H1 (cell line): ENCODE measurements around the gene GNG12. TPM values are rescaled to one million over a fixed set of nuclear protein-coding genes. Genes with fewer than 3 reads are reported as not detected.

Experiments used
- EZH2 ChIP-seq: fragments of 200-600 bp; sonication (generic); IDR thresholded peaks from 2 replicates; pipeline ENCODE4 v1.7.1; 2012; ENCODE audit warnings: low read depth, mild to moderate bottlenecking, moderate library complexity, low read length, inconsistent platforms; ENCODE audit not compliant: severe bottlenecking
- HDAC6 ChIP-seq: IDR thresholded peaks from one replicate; pipeline ENCODE4 v1.7.1; 2012; ENCODE audit warnings: low read depth, mild to moderate bottlenecking, inconsistent platforms, low read length, moderate library complexity
- SP2 ChIP-seq: IDR thresholded peaks from 2 replicates; pipeline ENCODE4 v1.6.1; 2012; ENCODE audit warnings: mild to moderate bottlenecking, low read length, inconsistent platforms
- TEAD4 ChIP-seq: IDR thresholded peaks from 2 replicates; pipeline ENCODE4 v1.6.1; 2012; ENCODE audit warnings: low read depth, low read length, inconsistent platforms, mixed read lengths
- ZNF274 ChIP-seq: IDR thresholded peaks from 2 replicates; pipeline ENCODE4 v1.7.0; 2012; ENCODE audit warnings: low read length, borderline replicate concordance; ENCODE audit errors: extremely low read depth
- polyA plus RNA-seq, 7 experiments: library from polyadenylated mRNA; depleted of rRNA in 3 of 7; stranded (reverse) in 5 of 7; unstranded in 2 of 7; fragments of >200 nt in 5 of 7; fragments of 200-250 nt in 2 of 7; gene quantifications; 1 replicate in 5 of 7; 2 replicates in 1 of 7; 4 replicates in 1 of 7; pipeline versions ENCODE4 v1.2.1 to v1.2.3, GENCODE V29; 2011 to 2013; ENCODE audit warnings: missing spikeins in 2 of 7, mixed read lengths in 2 of 7
- total RNA-seq: library from RNA; stranded (reverse); fragmentation: NEBNext Ultra II Directional; extraction: Animal tissue kit (Norgen Biotek cat#: 25700); gene quantifications from 2 replicates; pipeline ENCODE4 v1.2.1, GENCODE V29; 2021

Gene GNG12
- total and polyA plus RNA-seq, 2 of the 8 experiments (the other 6 are each of a cell fraction or from before 2014, with no cell fraction given): 11.4 to 35.8 TPM

GRCh38 chr1:67675800-67676199, 157.5 kb downstream of the GNG12 start (continued):
- TF ChIP-seq EZH2 (no peak), ZNF274 (no peak), TEAD4 (no peak), HDAC6 (no peak), SP2 (no peak)
